CD4-positive, CD25-positive, alpha-beta regulatory T cell (primary cell): Measurements from ENCODE around the gene IBSP. TPM values are rescaled to one million over a fixed set of nuclear protein-coding genes. Genes with fewer than 3 reads are reported as not detected.

Experiments used
- ATAC-seq, 2 donors: fragments of 150-1000 bp; cut with Tn5 transposase; one replicate each; pipeline ENCODE4 v1.10.0; 2021; ENCODE audit warnings: low read depth in 2 of 2, moderate number of reproducible peaks in 2 of 2, moderate library complexity in 1 of 2
- DNase-seq, 3 donors: peaks; one replicate each; pipeline versions ENCODE4 v3.0.0 to v3.0.0-alpha.2; 2012 to 2022; ENCODE audit warnings: mixed read lengths in 1 of 3
- H3K27ac ChIP-seq: one replicate; pipeline ENCODE4 v1.7.0; 2013; ENCODE audit warnings: mild to moderate bottlenecking, low read length; ENCODE audit not compliant: insufficient read depth, poor library complexity, severe bottlenecking
- H3K27me3 ChIP-seq: one replicate; pipeline ENCODE4 v1.7.0; 2013; ENCODE audit warnings: low read length; ENCODE audit not compliant: control insufficient read depth, insufficient read depth
- H3K36me3 ChIP-seq: one replicate; pipeline ENCODE4 v1.7.0; 2013; ENCODE audit warnings: mild to moderate bottlenecking, low read length, moderate library complexity; ENCODE audit not compliant: control insufficient read depth, insufficient read depth
- H3K4me1 ChIP-seq: 2 replicates; pipeline ENCODE4 v1.7.0; 2013; ENCODE audit warnings: mild to moderate bottlenecking, low read length; ENCODE audit not compliant: insufficient read depth, control insufficient read depth, poor library complexity, severe bottlenecking
- H3K4me3 ChIP-seq: one replicate; pipeline ENCODE4 v1.7.0; 2013; ENCODE audit warnings: low read depth, mild to moderate bottlenecking, low read length, moderate library complexity
- H3K9me3 ChIP-seq, 2 experiments: 1 replicate in 1 of 2; 2 replicates in 1 of 2; pipeline ENCODE4 v1.7.0; 2013; ENCODE audit warnings: low read length in 2 of 2, mild to moderate bottlenecking in 1 of 2, moderate library complexity in 1 of 2; ENCODE audit not compliant: control insufficient read depth in 2 of 2
- H3K27ac Mint-ChIP-seq, 3 donors: one replicate each; pipeline ENCODE4 v1.8.0; 2020 to 2022; ENCODE audit warnings: mild to moderate bottlenecking in 3 of 3, mixed read lengths in 3 of 3, moderate library complexity in 2 of 3
- H3K27me3 Mint-ChIP-seq: one replicate; pipeline ENCODE4 v1.8.0; 2022; ENCODE audit warnings: mild to moderate bottlenecking, mixed read lengths
- H3K36me3 Mint-ChIP-seq: one replicate; pipeline ENCODE4 v1.8.0; 2020; ENCODE audit warnings: mixed read lengths
- H3K4me1 Mint-ChIP-seq, 4 donors: one replicate each; pipeline ENCODE4 v1.8.0; 2020 to 2022; ENCODE audit warnings: mixed read lengths in 4 of 4, mild to moderate bottlenecking in 1 of 4
- H3K4me3 Mint-ChIP-seq, 4 donors: one replicate each; pipeline ENCODE4 v1.8.0; 2020 to 2022; ENCODE audit warnings: mild to moderate bottlenecking in 4 of 4, mixed read lengths in 4 of 4, moderate library complexity in 3 of 4
- H3K9me3 Mint-ChIP-seq, 7 donors: one replicate each; pipeline ENCODE4 v1.8.0; 2020 to 2022; ENCODE audit warnings: mixed read lengths in 7 of 7, mild to moderate bottlenecking in 3 of 7, moderate library complexity in 2 of 7
- polyA plus RNA-seq, 4 donors: library from polyadenylated mRNA; unstranded; fragments of 300-500 nt; fragmentation: Illumina TruSeq; gene quantifications; one replicate each; pipeline ENCODE4 v1.2.3, GENCODE V29; 2021
- total RNA-seq: library from RNA; stranded (reverse); gene quantifications from one replicate; pipeline ENCODE4 v1.2.3, GENCODE V29; 2022

Gene IBSP
- total and polyA plus RNA-seq, 5 donors from 2014 or later, result not detected

DNA sequence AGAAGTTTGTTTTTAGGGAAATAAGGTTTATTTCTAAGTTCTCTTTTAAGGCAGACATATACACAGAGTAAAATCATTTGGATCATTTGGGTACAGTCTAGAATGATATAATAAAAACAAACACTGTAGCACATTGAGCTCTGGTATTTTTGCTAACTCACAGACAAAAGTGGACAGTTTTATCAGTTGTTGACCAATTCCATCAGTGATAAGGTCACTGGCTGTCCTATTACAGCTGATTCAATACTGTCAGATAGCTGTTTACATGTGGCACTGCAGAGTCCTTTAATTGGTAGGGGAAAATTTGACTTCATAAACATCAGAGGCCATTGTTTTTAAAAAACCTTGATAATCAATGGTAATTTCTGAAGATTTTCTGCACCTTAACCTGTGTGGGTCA is 3.5 kb downstream of the IBSP start:
- Histone ChIP-seq H3K9me3 (no peaks in the 10 kb centered on the region), H3K36me3 (no peaks in the 10 kb centered on the region), H3K4me3 (no peak overlapping the region), H3K27me3 (no peaks in the 10 kb centered on the region), H3K4me1 (no peaks in the 10 kb centered on the region), H3K27ac (no peak overlapping the region)
- no peak for DNase-seq
- Mint-ChIP-seq H3K9me3 (peaks cover 0 to 1% (median 0%) of the 10 kb centered on the region in 7 donors), H3K4me1 (no peaks in the 10 kb centered on the region), H3K27me3 (peaks cover 8% of the 10 kb centered on the region), H3K27ac (no peak overlapping the region), H3K36me3 (no peaks in the 10 kb centered on the region), H3K4me3 (no peak overlapping the region)
- ATAC-seq, result no peak

- peaks cover 8% of the 10 kb centered on the region for H3K27me3 Mint-ChIP-seq
- no peak overlapping the region for H3K4me3 Mint-ChIP-seq
- H3K4me1 Mint-ChIP-seq, result no peaks in the 10 kb centered on the region
- no peaks in the 10 kb centered on the region for H3K4me1 ChIP-seq
- H3K27ac ChIP-seq, result no peak overlapping the region
- ATAC-seq (no peak), DNase-seq (no peak)
- peaks cover 0 to 1% (median 0%) of the 10 kb centered on the region in 7 donors for H3K9me3 Mint-ChIP-seq
- H3K36me3 Mint-ChIP-seq, result no peaks in the 10 kb centered on the region
- no peaks in the 10 kb centered on the region for H3K36me3 ChIP-seq
- no peaks in the 10 kb centered on the region for H3K9me3 ChIP-seq
- no peak overlapping the region for H3K27ac Mint-ChIP-seq
- H3K4me3 ChIP-seq, result no peak overlapping the region
- H3K27me3 ChIP-seq, result no peaks in the 10 kb centered on the region
Observed at GRCh38 chr4:87803421-87803820, 4.1 kb downstream of the IBSP start.

GRCh38 chr4:87804871-87805270 is 5.5 kb downstream of the IBSP start:
- no peak for ATAC-seq
- H3K9me3 ChIP-seq, result no peaks in the 10 kb centered on the region
- no peak overlapping the region for H3K27ac Mint-ChIP-seq
- no peaks in the 10 kb centered on the region for H3K4me1 Mint-ChIP-seq
- H3K4me3 ChIP-seq, result no peak overlapping the region
- no peaks in the 10 kb centered on the region for H3K36me3 Mint-ChIP-seq
- H3K4me3 Mint-ChIP-seq, result no peak overlapping the region
- peaks cover 8% of the 10 kb centered on the region for H3K27me3 Mint-ChIP-seq
- peaks cover 0 to 1% (median 0%) of the 10 kb centered on the region in 7 donors for H3K9me3 Mint-ChIP-seq
- no peaks in the 10 kb centered on the region for H3K4me1 ChIP-seq
- no peaks in the 10 kb centered on the region for H3K36me3 ChIP-seq
- H3K27me3 ChIP-seq, result no peaks in the 10 kb centered on the region
- H3K27ac ChIP-seq, result no peak overlapping the region
- no peak for DNase-seq

DNA sequence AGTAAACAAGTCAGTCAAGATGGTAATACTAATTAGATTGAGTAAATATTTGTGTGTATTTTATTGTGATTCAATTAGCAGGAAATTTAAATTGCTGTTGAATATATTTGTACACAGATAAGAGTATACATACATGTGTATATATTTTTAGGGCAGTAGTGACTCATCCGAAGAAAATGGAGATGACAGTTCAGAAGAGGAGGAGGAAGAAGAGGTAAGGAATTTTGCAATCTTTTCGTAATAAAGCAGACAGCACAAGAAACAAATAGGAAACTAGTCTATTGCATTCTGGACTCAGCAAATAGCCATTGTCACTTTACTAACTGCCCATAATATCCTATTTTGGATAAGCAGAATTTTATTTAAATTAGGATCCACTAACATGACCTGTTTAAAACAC is 6.6 kb downstream of the IBSP start:
- Mint-ChIP-seq H3K4me3 (no peak overlapping the region), H3K27me3 (peaks cover 8% of the 10 kb centered on the region), H3K4me1 (no peaks in the 10 kb centered on the region), H3K36me3 (no peaks in the 10 kb centered on the region), H3K27ac (no peak overlapping the region), H3K9me3 (peaks cover 0 to 1% (median 0%) of the 10 kb centered on the region in 7 donors)
- Histone ChIP-seq H3K27ac (no peak overlapping the region), H3K36me3 (no peaks in the 10 kb centered on the region), H3K9me3 (no peaks in the 10 kb centered on the region), H3K4me1 (no peaks in the 10 kb centered on the region), H3K4me3 (no peak overlapping the region), H3K27me3 (no peaks in the 10 kb centered on the region)
- ATAC-seq (no peak), DNase-seq (no peak)

DNA sequence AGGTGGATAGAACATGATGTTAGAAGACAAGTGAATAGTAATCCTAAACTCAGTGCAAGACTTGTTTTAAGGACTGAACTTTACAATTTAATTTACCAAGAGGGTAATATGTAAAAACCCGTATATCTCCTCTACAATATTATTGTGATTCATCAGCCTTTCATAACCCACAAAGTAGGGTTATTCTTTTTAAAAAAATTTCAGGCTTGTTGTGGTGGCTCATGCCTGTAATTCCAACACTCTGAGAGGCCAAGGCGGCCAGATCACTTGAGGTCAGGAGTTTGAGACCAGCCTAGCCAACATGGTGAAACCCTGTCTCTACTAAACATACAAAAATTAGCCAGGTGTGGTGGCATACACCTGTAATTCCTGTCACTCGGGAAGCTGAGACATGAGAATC is 7.2 kb downstream of the IBSP start:
- Mint-ChIP-seq H3K36me3 (no peaks in the 10 kb centered on the region), H3K4me3 (no peak overlapping the region), H3K27ac (no peak overlapping the region), H3K27me3 (peaks cover 8% of the 10 kb centered on the region), H3K4me1 (no peaks in the 10 kb centered on the region), H3K9me3 (peaks cover 0 to 5% (median 0%) of the 10 kb centered on the region in 7 donors)
- no peaks in the 10 kb centered on the region for H3K4me1 ChIP-seq
- ATAC-seq (no peak), DNase-seq (no peak)
- H3K4me3 ChIP-seq, result no peak overlapping the region
- no peaks in the 10 kb centered on the region for H3K36me3 ChIP-seq
- no peak overlapping the region for H3K27ac ChIP-seq
- H3K27me3 ChIP-seq, result no peaks in the 10 kb centered on the region
- H3K9me3 ChIP-seq, result no peaks in the 10 kb centered on the region

DNA sequence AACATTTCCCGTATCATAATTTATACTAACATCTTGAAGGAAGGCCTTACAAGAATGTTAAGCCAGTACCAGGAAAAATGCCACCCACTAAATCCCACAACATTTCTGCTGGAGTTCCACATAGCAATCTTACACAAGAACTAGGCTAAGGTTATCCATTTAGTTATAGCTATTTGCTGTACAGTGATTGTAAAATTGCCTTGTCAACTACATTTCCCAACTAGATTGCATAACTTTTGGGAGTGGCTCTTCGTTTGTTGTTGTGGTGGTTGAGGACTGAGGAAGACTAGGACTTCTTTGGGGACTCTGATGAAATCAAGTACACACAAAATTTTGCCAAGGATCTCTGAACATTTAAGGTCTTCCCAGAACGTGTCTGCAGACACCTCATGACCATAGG is 8.0 kb downstream of the IBSP start:
- Histone ChIP-seq H3K9me3 (no peaks in the 10 kb centered on the region), H3K27me3 (no peaks in the 10 kb centered on the region), H3K4me3 (no peak overlapping the region), H3K4me1 (no peaks in the 10 kb centered on the region), H3K36me3 (no peaks in the 10 kb centered on the region), H3K27ac (no peak overlapping the region)
- no peaks in the 10 kb centered on the region for H3K4me1 Mint-ChIP-seq
- ATAC-seq, result no peak
- peaks cover 8% of the 10 kb centered on the region for H3K27me3 Mint-ChIP-seq
- DNase-seq, result no peak
- H3K9me3 Mint-ChIP-seq, result peaks cover 0 to 6% (median 0%) of the 10 kb centered on the region in 7 donors
- H3K4me3 Mint-ChIP-seq, result no peak overlapping the region
- H3K36me3 Mint-ChIP-seq, result no peaks in the 10 kb centered on the region
- no peak overlapping the region for H3K27ac Mint-ChIP-seq

DNA sequence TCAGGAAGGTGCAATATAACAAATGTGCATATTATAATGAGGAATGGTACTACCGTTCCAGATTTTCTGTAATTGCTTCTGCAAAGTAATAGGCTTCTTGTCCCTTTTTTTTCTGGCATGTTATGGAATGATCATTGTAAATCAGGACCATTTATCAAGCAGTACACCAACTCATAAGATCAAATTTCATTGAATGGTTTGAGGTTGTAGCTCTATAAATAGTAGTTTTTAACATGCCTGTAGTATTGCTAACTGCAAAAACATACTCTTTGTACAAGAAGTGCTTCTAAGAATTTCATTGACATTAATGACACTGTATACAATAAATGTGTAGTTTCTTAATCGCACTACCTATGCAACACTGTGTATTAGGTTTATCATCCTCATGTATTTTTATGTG is 12.6 kb downstream of the IBSP start:
- ATAC-seq (no peak), DNase-seq (no peak)
- Mint-ChIP-seq H3K27me3 (no peaks in the 10 kb centered on the region), H3K9me3 (peaks cover 0 to 13% (median 5%) of the 10 kb centered on the region in 7 donors), H3K36me3 (no peaks in the 10 kb centered on the region), H3K27ac (no peak overlapping the region), H3K4me3 (no peak overlapping the region), H3K4me1 (no peaks in the 10 kb centered on the region)
- H3K36me3 ChIP-seq, result no peaks in the 10 kb centered on the region
- H3K27me3 ChIP-seq, result no peaks in the 10 kb centered on the region
- no peak overlapping the region for H3K27ac ChIP-seq
- H3K9me3 ChIP-seq, result no peaks in the 10 kb centered on the region
- H3K4me1 ChIP-seq, result no peaks in the 10 kb centered on the region
- H3K4me3 ChIP-seq, result no peak overlapping the region

GRCh38 chr4:87819281-87819919 is 20.0 kb downstream of the IBSP start:
- DNase-seq (no peak), ATAC-seq (no peak)
- Mint-ChIP-seq H3K27me3 (peaks cover 19% of the 10 kb centered on the region), H3K4me3 (no peak overlapping the region), H3K4me1 (no peaks in the 10 kb centered on the region), H3K27ac (no peak overlapping the region), H3K9me3 (peaks cover 0 to 7% (median 4%) of the 10 kb centered on the region in 7 donors), H3K36me3 (no peaks in the 10 kb centered on the region)
- H3K4me1 ChIP-seq, result no peaks in the 10 kb centered on the region
- H3K27me3 ChIP-seq, result no peaks in the 10 kb centered on the region
- no peaks in the 10 kb centered on the region for H3K36me3 ChIP-seq
- no peaks in the 10 kb centered on the region for H3K9me3 ChIP-seq
- H3K27ac ChIP-seq, result no peak overlapping the region
- no peak overlapping the region for H3K4me3 ChIP-seq
